Posterior vena cava (tissue), 2 donors: Measurements from ENCODE around the gene SLX9. TPM values are rescaled to one million over a fixed set of nuclear protein-coding genes. Genes with fewer than 3 reads are reported as not detected.

Experiments
- DNase-seq: peaks from one replicate; pipeline ENCODE4 v3.0.0-alpha.2; 2020; ENCODE audit warnings: low spot score
- intact Hi-C, 2 donors: fragments of 100-400 bp; cut with DNase I; formaldehyde crosslinking; loops; one replicate each; pipeline versions ENCODE4 v1.14.1 to v1.14.2; 2022 to 2023
- total RNA-seq, 2 donors: library from RNA; stranded (reverse); fragmentation: NEBNext Ultra II Directional; extraction: Animal tissue kit (Norgen Biotek cat#: 25700); gene quantifications; one replicate each; pipeline ENCODE4 v1.2.1, GENCODE V29; 2021
- donor health status: DM: yes; HTN: yes; CAD: no.
- donor health status: DM: yes; HTN: yes; CAD: no.

Gene SLX9
- total RNA-seq, 2 donors from 2014 or later, result 25.8 to 31.6 TPM

DNA sequence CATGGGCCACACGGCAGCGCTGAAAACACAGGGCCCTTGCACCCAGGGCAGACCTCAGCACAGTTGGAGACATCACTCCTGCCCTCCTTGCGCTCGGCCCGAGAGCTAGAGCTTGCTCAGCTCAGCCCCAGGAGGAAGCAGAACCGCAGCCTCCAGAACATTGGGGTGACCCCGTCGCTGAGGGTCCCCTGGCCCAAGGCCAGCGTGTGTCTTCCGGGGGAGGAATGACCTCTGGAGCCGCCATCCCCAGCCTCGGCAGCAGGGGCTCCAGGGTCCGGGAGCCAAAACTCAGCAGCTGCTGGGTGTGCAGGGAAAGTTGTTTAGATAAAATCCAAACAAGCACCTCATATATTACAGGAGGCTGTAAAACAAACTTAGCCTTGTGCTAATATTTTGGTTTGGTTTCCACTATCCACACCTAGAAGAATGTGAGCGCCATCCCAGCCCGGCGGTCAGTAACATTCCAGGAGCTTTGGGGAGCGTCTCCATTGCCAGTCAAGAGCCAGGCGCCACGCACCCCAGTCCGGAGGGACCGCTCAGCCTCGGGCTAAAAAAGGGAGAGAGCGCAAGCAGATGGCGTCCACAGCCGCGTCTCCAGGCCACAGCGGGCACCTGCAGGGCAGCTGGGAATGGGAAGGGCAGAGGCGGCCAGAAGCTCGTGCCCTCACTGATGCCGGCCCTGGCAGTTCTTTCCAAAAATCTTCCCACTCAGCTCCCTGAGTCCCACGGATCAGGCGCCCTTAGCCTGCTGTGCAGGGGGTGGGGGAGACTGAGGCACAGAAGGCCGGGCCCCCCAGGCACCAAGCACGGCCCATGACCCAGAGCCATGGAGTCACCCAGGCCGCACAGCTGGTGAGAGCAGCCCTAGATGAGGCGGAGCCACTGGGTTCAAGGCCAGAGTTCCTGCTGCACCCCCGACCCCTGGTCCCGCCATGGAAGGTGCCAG lies 52.0 kb downstream of the SLX9 start:
- intact Hi-C loops, result no loop called here
- DNase-seq, result no peak

DNA sequence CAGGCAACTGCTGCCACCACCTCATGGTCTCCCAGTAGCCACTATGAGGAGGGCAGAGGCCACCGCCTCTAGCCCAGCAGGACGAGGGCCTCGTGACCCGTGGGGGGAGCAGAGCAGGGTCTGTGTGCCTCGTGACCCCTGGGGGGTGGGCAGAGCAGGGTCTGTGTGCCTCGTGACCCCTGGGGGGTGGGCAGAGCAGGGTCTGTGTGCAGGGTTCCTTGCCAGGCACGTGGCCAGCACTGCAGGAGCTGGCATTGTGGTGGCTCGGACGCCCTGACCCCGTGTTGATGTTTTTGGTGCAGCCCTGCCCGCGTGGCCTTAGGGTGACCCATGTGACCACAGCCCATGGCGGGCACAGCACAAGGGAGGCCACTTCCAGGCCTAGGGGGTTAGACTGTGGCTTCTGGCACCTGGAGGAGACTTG lies 52.8 kb downstream of the SLX9 start:
- no peak for DNase-seq
- intact Hi-C loops, result no loop called here

DNA sequence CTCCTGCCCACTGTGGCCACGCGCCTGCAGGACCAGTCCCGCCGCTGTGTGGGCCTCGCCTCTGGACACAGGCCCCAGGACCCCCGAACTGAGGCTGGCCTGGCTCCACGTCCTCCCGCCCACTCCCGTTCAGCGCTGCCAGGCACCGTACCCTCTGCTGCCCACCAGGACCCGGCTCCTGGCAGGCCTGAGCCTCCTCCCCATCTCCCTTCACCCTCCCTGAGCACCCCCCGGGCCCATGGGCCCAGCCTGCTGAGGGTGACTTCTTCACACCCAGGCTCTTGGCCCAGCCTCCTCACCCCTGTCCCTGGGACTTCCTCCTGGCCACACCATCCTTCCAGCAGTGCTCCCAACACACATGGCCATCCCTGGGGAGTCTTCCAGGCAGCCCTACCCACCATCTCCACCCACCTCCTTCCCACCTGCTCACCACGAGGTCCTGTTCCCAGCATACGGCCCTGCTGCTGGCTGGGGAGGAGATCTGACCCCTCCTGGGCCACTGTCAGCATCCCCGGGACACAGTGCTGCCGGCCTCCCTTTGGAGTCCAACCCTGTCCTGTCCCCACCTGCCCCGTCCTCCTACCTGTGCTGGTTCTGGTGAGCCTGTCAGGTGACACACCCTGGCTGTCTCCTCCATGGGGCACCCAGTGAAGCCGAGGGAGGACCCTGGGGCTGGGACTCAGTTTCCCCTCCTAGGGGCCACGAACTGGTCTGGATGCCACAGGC lies 53.7 kb downstream of the SLX9 start:
- intact Hi-C loops, result no loop called here
- DNase-seq, result no peak

DNA sequence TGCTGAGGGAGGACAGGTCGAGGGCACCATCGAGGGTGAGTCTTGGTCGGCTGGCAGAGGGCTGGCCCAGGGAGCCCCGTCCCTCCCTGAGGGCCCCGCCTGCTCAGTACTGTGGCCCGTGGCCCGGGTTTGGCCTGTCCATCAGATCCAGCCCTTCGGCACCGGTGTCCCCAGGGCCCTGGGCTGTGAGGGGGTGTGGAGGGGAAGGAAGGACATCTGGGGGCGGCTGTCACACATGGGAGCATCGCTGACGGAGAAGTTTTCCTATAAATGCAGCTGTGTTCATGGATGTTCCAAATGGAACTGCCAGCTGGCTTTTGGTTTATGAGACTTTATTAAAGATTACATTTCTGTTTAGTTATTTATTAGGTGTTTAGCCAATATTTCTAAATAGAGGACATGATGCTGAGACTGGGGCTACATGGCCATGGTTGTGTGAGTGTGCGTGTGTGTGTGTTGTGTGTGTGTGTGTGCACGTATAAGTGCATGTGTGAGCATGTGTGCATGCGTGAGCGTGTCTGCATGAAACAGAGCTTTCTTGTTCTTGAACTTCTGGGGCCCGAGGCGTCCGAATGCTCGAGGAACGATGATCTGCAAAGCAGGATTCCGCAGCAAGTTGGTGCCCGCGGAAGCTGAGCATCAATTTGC lies 54.3 kb downstream of the SLX9 start:
- no peak for DNase-seq
- intact Hi-C loops, result no loop called here

DNA sequence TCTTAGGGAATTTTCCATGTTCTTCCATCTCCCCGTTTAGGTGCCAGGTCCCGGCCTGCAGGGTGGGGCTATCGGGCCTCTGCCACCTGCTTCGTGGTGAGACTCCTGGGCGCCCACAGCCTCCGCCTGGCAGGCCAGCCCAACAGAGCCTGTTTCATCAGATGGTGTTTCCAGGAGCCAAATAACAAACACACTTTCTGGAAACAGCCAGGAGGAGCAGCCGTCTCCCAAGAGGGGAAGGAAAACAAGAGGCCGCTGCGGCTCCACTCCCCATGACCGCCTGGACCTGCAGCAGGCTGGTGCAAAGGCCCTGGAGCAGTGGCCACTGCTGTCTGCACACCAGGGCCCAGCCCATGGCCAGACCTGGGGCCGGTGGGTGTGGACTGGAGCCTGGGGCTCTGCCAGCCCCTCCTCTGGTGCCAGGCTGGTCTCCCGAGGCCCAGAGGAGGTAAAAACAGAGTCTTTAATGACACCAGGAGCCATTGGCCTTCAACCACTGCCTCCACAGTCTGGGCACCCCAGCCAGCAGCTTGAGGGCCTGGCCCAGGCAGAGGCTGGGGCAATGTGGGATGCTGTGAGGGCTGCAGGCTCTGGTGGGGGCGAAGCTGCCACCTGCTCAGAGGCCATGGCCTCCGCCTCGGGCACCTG lies 55.0 kb downstream of the SLX9 start:
- DNase-seq, result no peak
- intact Hi-C loops, result no loop called here

DNA sequence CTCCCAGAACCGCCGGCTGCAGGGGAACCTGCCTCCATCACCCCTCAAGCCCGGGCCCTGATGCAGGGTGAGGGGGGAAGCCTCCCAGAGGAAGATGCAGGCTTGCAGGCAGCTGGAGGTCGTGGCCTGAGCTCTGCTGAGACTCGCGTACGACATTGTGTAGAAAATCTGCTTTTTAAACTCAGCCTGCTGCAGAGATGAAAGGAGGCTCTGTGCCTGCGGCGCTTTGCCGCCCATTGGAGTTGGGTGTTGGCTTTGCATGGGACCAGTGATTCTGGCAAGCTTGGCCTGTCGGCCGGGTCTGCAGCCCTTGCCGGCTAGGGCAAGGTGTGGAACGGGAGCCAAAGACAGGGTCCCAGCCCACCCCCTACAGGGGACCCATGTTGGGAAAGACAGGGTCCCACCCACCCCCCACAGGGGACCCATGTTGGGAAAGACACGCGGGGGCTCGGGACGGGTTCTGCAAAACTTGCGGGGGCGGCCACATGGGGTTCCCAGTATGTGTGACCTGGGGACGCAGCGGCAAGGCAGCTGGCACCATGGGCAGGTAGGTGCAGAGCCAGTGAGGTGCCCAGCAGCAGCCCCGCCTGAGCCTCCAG lies 55.6 kb downstream of the SLX9 start:
- no peak for DNase-seq
- intact Hi-C loops, result no loop called here

DNA sequence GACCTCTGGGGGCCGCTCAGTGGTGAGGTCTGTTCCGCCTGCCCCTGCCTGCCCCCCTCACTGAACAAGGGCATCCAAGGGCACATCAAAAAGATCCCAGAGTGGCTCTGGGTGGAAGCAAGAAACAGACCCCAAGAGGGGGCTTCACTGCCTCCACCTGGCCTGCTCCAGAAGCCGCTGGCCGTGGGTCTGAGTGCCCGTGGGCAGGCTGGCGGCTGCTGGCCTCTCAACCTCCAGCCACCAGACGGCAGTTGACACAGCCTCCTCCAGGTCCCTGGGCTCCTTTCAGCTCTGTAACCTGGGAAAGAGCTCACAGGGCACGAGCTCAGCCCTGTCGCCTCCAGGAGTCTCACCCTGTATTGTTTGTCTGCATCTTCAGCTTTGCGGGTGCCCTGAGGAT lies 56.3 kb downstream of the SLX9 start:
- intact Hi-C loops, result no loop called here
- no peak for DNase-seq

DNA sequence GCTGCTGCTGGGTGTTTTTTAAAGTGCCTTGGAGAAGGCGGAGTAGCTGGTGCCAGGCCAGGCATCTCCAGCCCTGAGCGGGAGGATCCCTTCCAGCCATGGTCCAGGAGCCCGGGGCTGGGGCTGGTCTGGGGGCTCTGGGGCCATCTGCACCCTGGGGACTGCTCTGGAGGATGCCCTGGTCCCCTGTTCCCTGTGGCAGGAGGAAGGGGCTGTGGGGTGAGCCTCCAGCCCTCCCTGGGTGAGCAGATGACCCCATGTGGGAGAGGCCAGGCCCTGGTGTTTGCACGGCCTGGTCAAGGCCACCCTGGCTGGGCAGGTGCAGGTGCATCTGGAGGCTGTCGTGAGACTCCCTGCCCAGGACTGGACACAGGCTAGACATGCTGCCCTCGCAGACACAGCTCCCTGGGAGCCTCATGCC lies 56.7 kb downstream of the SLX9 start:
- no peak for DNase-seq
- intact Hi-C loops, result no loop called here

DNA sequence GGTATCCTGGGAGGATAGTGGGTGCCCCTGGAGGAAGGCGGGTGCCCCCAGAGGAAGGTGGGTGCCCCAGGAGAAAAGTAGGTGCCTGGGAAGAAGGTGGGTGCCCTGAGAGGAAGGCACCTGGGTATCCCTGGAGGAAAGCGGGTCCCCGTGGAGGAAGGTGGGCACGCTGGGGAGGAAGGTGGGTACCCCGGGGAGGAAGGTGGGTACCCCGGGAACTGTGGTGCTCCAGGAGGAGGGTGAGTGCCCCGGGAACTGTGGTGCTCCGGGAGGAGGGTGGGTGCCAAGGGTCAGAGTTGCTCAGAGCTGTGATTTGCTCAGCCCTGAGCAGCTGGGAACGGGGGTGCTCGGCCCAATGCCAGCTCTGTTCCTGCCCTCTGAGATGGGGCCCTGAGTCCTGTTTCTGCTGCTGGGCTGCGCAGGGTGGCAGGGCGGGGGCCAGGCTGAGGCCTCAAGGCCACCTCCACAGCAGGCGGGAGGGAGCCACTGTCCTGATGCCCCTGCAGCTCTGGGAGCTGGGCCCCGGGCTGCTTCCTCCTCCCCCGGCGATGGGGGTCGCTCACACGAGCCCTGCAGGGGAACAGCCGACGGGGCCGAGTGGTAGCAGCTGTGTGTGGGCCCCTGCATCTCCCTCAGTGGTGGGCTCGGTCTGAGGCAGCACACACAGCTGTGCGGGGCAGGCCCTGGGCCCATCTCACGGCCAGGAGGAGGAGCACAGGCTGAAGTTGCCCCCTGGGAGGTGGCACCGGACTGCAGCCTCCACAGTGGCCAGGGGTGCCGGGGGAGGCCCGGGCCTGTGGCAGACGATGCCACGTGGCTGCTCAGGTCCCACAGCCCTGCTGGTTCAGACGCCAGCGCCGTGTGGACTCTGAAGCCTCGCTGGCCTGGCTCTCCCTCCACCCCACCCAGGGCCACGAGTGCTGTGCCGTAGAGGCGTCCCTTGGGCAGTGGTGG lies 57.4 kb downstream of the SLX9 start:
- DNase-seq, result no peak
- intact Hi-C loops, result no loop called here

DNA sequence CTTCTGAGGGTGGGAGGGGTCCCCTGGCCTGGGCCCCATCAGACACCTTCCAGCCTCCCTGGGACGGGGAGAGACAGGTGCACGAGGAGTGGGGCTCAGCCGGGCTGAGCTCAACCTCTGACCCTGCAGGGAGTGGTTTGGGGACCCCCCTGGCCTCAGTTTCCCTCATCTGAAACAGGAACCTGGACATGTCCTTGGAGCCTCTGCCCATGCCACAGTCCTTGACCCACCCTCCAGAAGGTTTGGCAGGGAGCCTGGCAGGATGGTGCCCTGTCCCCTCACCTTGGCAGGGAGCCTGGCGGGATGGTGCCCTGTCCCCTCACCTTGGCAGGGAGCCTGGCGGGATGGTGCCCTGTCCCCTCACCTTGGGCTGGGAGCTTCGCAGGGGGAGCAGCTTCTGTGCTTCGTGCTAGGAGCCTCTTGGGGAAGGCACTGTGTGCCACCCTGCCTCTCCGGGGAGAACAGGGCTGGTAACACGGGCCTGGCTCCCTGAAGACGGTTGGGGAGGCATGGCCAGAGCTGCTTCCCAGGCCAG lies 58.3 kb downstream of the SLX9 start:
- intact Hi-C loops, result no loop called here
- no peak for DNase-seq

DNA sequence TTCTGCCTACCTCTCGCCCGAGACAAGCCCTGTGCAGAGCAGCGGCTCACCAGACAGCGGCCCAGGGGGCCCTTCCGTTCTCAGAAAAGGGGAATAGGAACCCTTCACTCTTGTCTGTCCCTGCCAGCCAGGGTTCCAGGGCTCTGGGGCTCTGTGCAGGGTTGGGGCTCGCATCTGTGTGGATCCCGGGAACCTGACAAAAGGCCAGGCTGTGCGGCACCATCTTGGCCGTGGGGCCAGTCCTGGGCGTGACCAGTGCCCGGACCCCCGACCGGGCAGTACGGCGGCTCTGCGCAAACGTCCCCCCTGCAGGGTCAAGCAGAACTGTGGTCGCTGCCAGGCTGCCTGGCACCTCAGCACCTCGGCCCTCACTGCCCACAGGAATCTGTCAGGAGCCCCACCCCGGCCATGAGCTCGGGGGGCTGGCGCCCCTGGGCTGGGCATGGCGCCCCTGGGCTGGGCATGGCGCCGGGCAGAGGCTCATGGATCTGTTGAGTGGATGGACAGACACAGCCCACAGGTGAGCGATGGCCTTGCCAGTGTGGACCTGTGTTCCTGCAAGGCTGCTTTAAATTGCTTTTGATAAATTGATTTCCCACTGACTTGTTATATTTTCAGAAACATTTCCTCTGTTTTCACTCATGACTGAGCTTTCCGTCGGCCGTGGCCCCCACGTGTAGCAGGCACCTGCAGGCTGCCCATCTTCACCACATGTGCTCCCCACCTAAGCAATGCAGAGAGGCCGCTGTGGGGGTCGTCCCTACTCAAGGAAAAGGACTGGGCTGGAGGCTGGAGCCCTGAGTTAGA lies 59.0 kb downstream of the SLX9 start:
- intact Hi-C loops, result no loop called here
- peak; percentile 75 for DNase-seq

DNA sequence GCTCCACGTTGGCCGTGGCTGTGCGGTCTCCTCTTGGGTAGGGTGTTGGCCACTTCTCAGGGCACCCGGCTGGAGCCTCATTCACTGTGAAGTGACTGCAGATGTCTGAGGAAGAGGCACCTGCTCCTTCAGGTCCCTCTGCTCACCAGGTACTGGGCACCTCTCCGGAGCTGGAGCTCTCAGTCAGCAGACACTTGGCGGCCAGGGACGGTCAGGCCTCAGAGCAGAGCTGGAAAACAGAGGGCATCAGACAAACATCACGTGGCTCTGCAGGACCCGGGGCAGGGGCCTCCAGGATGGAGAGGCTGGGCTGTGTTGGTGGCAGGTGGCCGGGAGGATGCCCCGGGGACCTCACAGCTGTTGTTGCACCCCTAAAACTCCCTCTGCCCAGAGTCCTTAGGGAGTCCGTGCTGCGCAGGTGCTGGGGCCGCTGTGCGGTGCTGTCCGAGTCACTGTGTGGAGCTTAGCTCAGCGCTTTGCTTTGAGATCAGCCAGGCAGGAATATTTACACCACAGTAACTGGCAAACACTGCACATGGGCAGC lies 59.7 kb downstream of the SLX9 start:
- intact Hi-C loops, result no loop called here

DNA sequence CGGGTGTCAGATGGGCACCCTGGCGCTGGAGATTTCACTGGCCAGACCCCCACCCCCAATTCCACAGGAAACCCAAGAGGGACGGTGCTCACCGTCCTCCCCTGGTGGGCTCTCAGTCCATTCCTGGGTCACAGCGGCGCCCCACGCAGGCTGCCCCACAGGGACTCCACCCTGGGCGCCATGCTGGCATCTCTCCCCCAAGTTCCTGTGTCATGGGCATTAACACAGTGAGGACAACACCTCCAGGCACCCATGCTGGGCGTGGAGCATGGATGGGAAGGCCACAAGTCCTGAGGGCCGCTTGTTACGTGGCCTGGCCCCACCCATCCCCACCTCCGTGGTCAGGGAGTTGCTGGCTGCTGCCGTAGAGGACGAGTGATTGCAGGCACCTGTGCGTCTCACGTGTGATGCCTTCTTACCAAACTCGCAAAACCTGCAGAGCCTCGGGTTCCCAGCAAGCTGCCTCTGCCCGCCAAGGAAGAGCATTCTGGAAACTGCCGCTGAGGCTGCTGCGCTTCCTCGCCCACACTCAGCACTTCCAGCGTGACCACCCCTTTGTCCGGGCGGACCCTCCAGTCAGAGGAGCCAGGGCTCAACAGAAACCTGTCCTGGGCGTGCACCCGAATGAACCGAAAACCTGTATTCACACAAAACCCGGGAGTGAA lies 60.3 kb downstream of the SLX9 start:
- intact Hi-C loops, result no loop called here
- peak; percentile 63 for DNase-seq

More for the DNA sequence above, 59.7 kb downstream of the SLX9 start:
- peak; percentile 76 for DNase-seq

DNA sequence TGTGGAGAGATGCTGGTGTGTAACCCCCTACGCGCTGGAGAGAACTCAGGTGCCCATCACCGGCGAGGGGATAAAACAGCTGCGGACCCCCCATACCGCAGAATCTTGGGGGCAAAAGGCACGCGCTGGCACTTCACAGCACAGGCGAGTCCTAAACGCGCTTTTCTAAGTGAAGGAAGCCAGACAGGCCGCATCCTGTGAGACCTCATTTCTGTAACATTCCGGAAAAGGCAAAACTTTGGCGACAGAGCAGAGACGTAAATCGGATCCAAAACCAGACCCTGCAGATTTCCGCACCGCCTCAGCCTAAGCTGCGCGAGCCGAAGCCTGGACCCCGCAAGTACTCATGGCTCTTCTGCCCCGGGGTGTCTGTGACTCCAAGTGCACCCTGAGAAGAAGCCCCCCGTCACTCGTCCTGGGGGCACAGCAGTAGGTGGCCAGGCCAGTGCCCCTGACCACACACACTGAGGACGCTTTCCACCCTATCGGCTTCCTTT lies 60.9 kb downstream of the SLX9 start:
- DNase-seq, result peak; percentile 71

DNA sequence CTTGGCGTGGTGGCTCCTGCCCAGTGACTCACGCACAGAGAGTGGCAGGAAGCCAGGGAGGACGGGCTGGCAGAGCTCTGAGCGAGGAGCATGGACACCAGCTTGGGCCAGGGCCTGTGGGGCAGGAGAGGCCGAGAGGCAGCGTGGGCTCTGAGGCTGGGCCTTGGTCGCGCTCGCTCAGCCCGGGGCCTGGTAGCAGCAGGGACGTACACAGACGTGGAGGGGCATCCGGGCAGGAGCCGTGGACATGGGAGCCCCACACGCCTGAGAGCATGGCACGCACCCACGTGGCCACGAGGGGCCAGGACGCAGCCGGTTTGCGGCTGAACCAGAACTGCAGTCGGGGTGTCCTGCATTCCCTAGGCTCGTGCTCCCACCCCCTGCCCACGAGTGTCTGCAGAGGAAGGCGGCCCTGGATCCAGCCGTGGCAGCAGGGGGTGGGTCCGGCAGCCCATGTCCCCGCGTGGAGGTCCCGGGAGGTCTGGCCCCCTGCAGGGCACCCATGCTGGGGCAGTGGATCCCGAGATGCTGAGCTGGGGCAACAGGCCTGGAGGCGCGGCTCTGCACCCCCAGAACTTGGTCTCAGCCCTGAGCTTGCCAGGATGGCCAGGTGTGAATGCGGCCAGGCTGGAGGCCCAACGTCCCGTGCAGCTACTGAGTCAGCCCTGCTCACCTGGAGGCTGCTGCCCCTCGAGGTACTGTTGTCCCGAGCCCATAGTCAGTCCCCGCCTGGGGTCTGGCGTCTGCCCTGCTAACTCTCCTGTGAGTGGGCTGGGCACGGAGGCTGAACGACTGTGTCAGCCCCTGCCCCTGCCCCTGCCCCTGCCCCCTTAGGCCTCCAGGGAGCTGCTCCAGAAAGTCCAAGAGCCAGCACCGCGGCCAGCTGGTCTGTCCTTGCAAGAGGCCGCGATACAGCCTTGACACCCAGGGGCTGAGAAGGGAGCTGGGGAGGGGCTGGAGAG lies 61.6 kb downstream of the SLX9 start:
- DNase-seq, result peak; percentile 93
- intact Hi-C loops, result no loop called here

More for the DNA sequence above, 60.9 kb downstream of the SLX9 start:
- intact Hi-C loops, result no loop called here
